ENCODE data around the gene BRDT. TPM values are rescaled to one million over a fixed set of nuclear protein-coding genes. Genes with fewer than 3 reads are reported as not detected.

The BRDT gene
- total RNA-seq, 1 experiment from 2014 or later = not detected

DNA sequence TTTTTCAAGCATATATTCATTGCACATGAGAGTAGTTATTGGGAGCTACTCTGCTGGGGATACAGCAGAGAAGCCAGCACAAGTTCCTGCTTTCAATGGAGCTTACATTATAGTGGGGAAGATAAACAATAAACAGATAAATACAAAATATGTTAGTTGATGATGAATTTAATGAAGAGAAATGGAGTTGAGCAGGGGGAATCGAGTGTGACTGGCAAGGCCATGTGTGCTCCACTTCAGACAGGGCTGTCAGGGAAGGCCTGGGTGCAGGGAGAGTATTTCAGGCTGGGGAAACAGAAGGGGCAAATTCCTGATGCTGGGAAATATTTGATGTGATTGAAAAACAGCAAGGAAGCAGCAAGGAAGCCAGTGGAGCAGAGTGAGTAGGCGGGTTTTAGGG, 21.2 kb upstream of the BRDT start:
- H3K9me3 ChIP-seq (ENCODE audit: low read depth, low read length, poor library complexity, severe bottlenecking) = no peaks in the 10 kb centered on the region
- ChIA-PET CTCF (no interaction called here), POLR2A (ENCODE audit: low non-redundant PET) (no interaction called here)
- no peaks in the 10 kb centered on the region for H3K36me3 ChIP-seq (ENCODE audit: insufficient read depth, low read length, poor library complexity, severe bottlenecking)
- no peak overlapping the region for H3K4me3 ChIP-seq (ENCODE audit: low read depth, low read length, poor library complexity, severe bottlenecking)
- intact Hi-C loops (cut with micrococcal nuclease; ENCODE audit: unreplicated experiment) = loop anchor here (5.0 to 10.0 kb wide), 4 partner anchors 401 to 753 kb away; no protein-coding TSS in a partner anchor
- no peak for TF ChIP-seq EZH2 (IDR thresholded peaks at IDR 0.05; ENCODE audit: borderline replicate concordance, low read depth, low read length, poor library complexity, severe bottlenecking)
- TF ChIP-seq, protein P1, sequence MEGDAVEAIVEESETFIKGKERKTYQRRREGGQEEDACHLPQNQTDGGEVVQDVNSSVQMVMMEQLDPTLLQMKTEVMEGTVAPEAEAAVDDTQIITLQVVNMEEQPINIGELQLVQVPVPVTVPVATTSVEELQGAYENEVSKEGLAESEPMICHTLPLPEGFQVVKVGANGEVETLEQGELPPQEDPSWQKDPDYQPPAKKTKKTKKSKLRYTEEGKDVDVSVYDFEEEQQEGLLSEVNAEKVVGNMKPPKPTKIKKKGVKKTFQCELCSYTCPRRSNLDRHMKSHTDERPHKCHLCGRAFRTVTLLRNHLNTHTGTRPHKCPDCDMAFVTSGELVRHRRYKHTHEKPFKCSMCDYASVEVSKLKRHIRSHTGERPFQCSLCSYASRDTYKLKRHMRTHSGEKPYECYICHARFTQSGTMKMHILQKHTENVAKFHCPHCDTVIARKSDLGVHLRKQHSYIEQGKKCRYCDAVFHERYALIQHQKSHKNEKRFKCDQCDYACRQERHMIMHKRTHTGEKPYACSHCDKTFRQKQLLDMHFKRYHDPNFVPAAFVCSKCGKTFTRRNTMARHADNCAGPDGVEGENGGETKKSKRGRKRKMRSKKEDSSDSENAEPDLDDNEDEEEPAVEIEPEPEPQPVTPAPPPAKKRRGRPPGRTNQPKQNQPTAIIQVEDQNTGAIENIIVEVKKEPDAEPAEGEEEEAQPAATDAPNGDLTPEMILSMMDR (conservative IDR thresholded peaks at IDR 0.05; ENCODE audit: low read depth, low read length) = no peak
- H3K4me1 ChIP-seq (ENCODE audit: insufficient read depth, low read length, poor library complexity, severe bottlenecking) = peaks cover 3% of the 10 kb centered on the region
- no TSS peak for BruUV-seq (replicated peaks)
- H3K27ac ChIP-seq (ENCODE audit: low read depth, low read length, poor library complexity, severe bottlenecking) = no peak overlapping the region
- no peaks in the 10 kb centered on the region for H3K27me3 ChIP-seq (replicated peaks; ENCODE audit: insufficient read depth, low read depth, low read length, poor library complexity)
- no peak for DNase-seq (ENCODE audit: low spot score)

GRCh38 chr1:91929250-91929649, 20.0 kb upstream of the BRDT start:
- ChIA-PET CTCF (interaction anchor here (0.7 to 0.8 kb wide), 2 partner anchors 68 to 417 kb away, joined by 3 to 6 read pairs; no protein-coding TSS in a partner anchor), POLR2A (ENCODE audit: low non-redundant PET) (no interaction called here)
- BruUV-seq (replicated peaks) = no TSS peak
- Histone ChIP-seq H3K36me3 (ENCODE audit: insufficient read depth, low read length, poor library complexity, severe bottlenecking) (no peaks in the 10 kb centered on the region), H3K4me1 (ENCODE audit: insufficient read depth, low read length, poor library complexity, severe bottlenecking) (peaks cover 3% of the 10 kb centered on the region), H3K27ac (ENCODE audit: low read depth, low read length, poor library complexity, severe bottlenecking) (no peak overlapping the region), H3K9me3 (ENCODE audit: low read depth, low read length, poor library complexity, severe bottlenecking) (no peaks in the 10 kb centered on the region), H3K27me3 (replicated peaks; ENCODE audit: insufficient read depth, low read depth, low read length, poor library complexity) (no peaks in the 10 kb centered on the region), H3K4me3 (ENCODE audit: low read depth, low read length, poor library complexity, severe bottlenecking) (no peak overlapping the region)
- no peak for TF ChIP-seq EZH2 (IDR thresholded peaks at IDR 0.05; ENCODE audit: borderline replicate concordance, low read depth, low read length, poor library complexity, severe bottlenecking)
- TF ChIP-seq, protein P1 (conservative IDR thresholded peaks at IDR 0.05; ENCODE audit: low read depth, low read length) = no peak
- no peak for DNase-seq (ENCODE audit: low spot score)
- intact Hi-C loops (cut with micrococcal nuclease; ENCODE audit: unreplicated experiment) = loop anchor here (5.0 to 10.0 kb wide), 4 partner anchors 402 to 754 kb away; no protein-coding TSS in a partner anchor

DNA sequence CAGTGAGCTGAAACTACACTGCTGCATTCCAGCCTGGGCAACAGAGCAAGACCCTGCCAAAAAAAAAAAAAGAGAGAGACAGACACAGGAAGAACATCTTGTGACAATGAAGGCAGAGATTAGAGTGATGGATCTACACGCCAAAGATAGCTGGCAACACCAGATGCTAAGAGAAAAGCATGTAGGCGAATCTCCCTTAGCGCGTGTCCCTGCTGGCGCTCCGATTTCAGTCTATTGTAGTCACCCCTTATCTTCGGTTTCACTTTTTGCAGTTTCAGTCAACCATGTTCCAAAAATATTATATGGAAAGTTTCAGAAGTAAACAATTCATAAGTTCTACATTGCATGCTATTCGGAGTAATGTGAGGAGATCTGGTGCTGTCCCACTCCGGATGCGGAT, 11.6 kb upstream of the BRDT start:
- H3K27me3 ChIP-seq (replicated peaks; ENCODE audit: insufficient read depth, low read depth, low read length, poor library complexity) = no peaks in the 10 kb centered on the region
- H3K4me3 ChIP-seq (ENCODE audit: low read depth, low read length, poor library complexity, severe bottlenecking) = no peak overlapping the region
- DNase-seq (ENCODE audit: low spot score) = no peak
- ChIA-PET POLR2A (ENCODE audit: low non-redundant PET) (no interaction called here), CTCF (no interaction called here)
- H3K9me3 ChIP-seq (ENCODE audit: low read depth, low read length, poor library complexity, severe bottlenecking) = no peaks in the 10 kb centered on the region
- H3K36me3 ChIP-seq (ENCODE audit: insufficient read depth, low read length, poor library complexity, severe bottlenecking) = no peaks in the 10 kb centered on the region
- H3K27ac ChIP-seq (ENCODE audit: low read depth, low read length, poor library complexity, severe bottlenecking) = no peak overlapping the region
- H3K4me1 ChIP-seq (ENCODE audit: insufficient read depth, low read length, poor library complexity, severe bottlenecking) = no peaks in the 10 kb centered on the region
- no peak for TF ChIP-seq EZH2 (IDR thresholded peaks at IDR 0.05; ENCODE audit: borderline replicate concordance, low read depth, low read length, poor library complexity, severe bottlenecking)
- TF ChIP-seq, protein P1 (conservative IDR thresholded peaks at IDR 0.05; ENCODE audit: low read depth, low read length) = no peak
- BruUV-seq (replicated peaks) = no TSS peak
- intact Hi-C loops (cut with micrococcal nuclease; ENCODE audit: unreplicated experiment) = no loop called here
